Measurements from ENCODE around the gene ANO3. TPM values are rescaled to one million over a fixed set of nuclear protein-coding genes. Genes with fewer than 3 reads are reported as not detected.

ANO3 gene
- total and polyA plus RNA-seq, 2 of the 4 experiments (the other 2 are of a cell fraction) = 0.02 to 0.18 TPM

DNA sequence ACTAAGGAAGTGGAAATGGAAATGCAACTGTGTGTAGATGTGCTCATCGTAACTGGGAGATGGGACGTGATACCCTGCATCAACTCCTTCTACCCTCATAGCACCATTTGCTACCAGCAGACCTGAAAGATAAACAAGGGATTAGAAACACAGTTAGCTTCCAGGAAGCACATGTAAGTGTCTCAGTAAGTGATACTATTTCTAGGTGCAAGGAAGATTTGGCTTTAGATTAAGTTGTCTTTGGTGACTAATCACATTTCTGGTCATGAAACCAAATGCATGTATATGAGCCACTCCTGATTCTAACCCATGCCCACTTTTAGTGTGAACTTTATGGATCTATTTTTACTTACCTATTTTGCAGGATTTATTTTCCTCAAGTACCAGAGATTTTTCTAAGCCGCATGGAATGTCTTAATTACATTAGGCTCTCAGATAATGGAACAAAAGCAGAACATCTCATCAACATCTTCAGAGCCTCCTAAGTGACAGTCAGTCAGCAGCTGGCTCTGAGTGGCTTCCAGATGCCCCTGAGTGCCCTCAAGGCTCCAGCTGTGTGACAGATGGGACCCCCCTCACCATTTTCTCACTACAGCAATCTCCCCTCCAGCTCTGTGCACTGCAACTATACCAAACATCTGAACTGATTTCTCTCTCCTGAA, 368.8 kb downstream of the ANO3 start:
- no peaks in the 10 kb centered on the region for H3K79me1 ChIP-seq (ENCODE audit: low read depth in 1 of 2, low read length in 2 of 2)
- BruUV-seq (replicated peaks) = no TSS peak
- TF ChIP-seq, protein P1, sequence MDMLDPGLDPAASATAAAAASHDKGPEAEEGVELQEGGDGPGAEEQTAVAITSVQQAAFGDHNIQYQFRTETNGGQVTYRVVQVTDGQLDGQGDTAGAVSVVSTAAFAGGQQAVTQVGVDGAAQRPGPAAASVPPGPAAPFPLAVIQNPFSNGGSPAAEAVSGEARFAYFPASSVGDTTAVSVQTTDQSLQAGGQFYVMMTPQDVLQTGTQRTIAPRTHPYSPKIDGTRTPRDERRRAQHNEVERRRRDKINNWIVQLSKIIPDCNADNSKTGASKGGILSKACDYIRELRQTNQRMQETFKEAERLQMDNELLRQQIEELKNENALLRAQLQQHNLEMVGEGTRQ (IDR thresholded peaks at IDR 0.05; ENCODE audit: low read depth, low read length) = no peak
- TF ChIP-seq CEBPB (IDR thresholded peaks at IDR 0.05; ENCODE audit: low read depth, low read length) (no peak), RAD21 (IDR thresholded peaks at IDR 0.05; ENCODE audit: low read length) (no peak)
- no peak overlapping the region for H3K4me2 ChIP-seq (ENCODE audit: low read depth, low read length)
- ATAC-seq (ENCODE audit: low read depth) (no peak), DNase-seq (no peak)
- no peaks in the 10 kb centered on the region for H3K27me3 ChIP-seq (ENCODE audit: control insufficient read depth, insufficient read depth, low read length)
- H3K27ac ChIP-seq (ENCODE audit: insufficient read depth, low read length) = no peak overlapping the region
- no peaks in the 10 kb centered on the region for H3K36me3 ChIP-seq (ENCODE audit: control insufficient read depth, insufficient read depth, low read length)
- POLR2A ChIA-PET (ENCODE audit: unreplicated experiment) = no interaction called here
- H2BK5ac ChIP-seq (ENCODE audit: low read depth, low read length, poor library complexity, severe bottlenecking) = no peak overlapping the region
- H3K23ac ChIP-seq (ENCODE audit: low read depth, low read length) = no peak overlapping the region
- intact Hi-C loops (cut with micrococcal nuclease) = no loop called here
- WGBS, 2 experiments (ENCODE audit: extremely low coverage in 2 of 2, insufficient read length in 1 of 2) = no CpG with 5 or more reads among the region's 3 CpGs
- no peak overlapping the region for H3K56ac ChIP-seq (ENCODE audit: extremely low read depth, insufficient read depth, low read length)
- no peak overlapping the region for H2AK5ac ChIP-seq (ENCODE audit: low read depth, low read length)
- in situ Hi-C loops (cut with MboI; ENCODE audit: low sequenced_read_pairs) = no loop called here
- H4K20me1 ChIP-seq (ENCODE audit: insufficient read depth, low read length) = no peaks in the 10 kb centered on the region
- H3K9ac ChIP-seq (ENCODE audit: low read depth, low read length) = no peak overlapping the region
- no peak overlapping the region for H4K91ac ChIP-seq (ENCODE audit: insufficient read depth, low read depth, low read length)
- H3K9me1 ChIP-seq (ENCODE audit: insufficient read depth, low read length) = no peaks in the 10 kb centered on the region
- no peak overlapping the region for H4K5ac ChIP-seq (ENCODE audit: low read depth, low read length)
- H2BK15ac ChIP-seq (ENCODE audit: low read depth, low read length) = no peak overlapping the region
- H3K14ac ChIP-seq (replicated peaks; ENCODE audit: low read depth, low read length) = no peak overlapping the region
- no peak overlapping the region for H3K18ac ChIP-seq (ENCODE audit: low read depth, low read length)
- CTCF ChIA-PET = no interaction called here
- H4K8ac ChIP-seq (ENCODE audit: low read depth in 2 of 2, low read length in 2 of 2) = no peak overlapping the region
- H2AFZ ChIP-seq (replicated peaks; ENCODE audit: low read length, poor library complexity) = no peak overlapping the region
- H2BK20ac ChIP-seq (ENCODE audit: low read depth, low read length) = no peak overlapping the region
- dilution Hi-C loops (cut with HindIII; ENCODE audit: low sequenced_read_pairs, unreplicated experiment) = no loop called here
- H3K4me3 ChIP-seq (ENCODE audit: insufficient read depth, low read depth, low read length) = no peak overlapping the region
- no peak overlapping the region for H2AK9ac ChIP-seq (replicated peaks; ENCODE audit: low read depth, low read length, poor library complexity)
- no peaks in the 10 kb centered on the region for H3K9me3 ChIP-seq (ENCODE audit: control insufficient read depth, insufficient read depth, low read length)
- no peaks in the 10 kb centered on the region for H3K4me1 ChIP-seq (ENCODE audit: control insufficient read depth, insufficient read depth, low read length)
- H2BK120ac ChIP-seq (ENCODE audit: low read depth, low read length) = no peak overlapping the region
- H3K4ac ChIP-seq (ENCODE audit: low read depth, low read length) = no peak overlapping the region
